GM21825 (cell line): ENCODE results near the gene SNX8.

Experiments
- ATAC-seq: cut with Tn5 transposase; IDR thresholded peaks from one replicate; pipeline ENCODE4 v1.9.1; 2021; ENCODE audit warnings: mild to moderate bottlenecking, moderate library complexity; ENCODE audit not compliant: unreplicated experiment

The SNX8 gene

DNA sequence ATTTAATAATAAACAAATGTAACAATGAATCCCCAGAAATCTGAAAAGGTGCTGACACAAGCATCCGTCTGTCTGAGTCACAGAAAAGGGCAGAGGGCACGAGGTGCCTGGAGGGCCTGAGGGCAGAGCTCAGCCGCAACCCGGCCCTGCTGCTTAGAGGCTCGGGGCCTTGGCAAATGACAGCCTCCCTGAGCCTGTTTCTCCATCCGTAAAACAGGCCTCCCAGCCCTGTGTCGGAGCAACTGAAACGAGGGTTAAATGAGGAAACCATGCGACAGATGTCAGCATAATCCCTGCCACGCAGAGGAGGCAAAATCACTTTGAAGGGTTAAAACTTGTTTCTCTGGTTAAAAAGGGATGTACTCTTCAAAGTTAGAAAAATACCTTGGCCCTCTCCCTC is 47.3 kb downstream of the SNX8 start:
- no peak for ATAC-seq

DNA sequence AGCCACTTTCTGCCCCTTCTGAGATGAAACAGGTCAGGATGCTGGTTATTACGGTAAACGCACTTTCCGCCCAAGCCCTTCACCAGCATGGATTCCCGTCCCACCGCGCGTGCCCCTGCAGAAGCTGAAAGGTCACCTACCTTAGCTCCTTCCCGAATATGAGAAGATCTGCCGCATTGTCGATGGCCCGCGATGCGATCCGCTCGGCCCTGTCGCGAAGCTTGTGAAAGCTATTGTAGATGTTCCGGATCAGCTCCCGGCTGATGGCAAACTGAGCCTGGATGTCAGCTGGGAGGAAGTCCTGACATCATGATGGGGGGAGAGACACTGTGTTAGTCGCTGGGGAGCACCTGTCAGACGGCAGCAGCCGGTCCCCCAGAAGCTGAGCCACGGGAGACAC is 50.1 kb downstream of the SNX8 start:
- ATAC-seq: no peak

DNA sequence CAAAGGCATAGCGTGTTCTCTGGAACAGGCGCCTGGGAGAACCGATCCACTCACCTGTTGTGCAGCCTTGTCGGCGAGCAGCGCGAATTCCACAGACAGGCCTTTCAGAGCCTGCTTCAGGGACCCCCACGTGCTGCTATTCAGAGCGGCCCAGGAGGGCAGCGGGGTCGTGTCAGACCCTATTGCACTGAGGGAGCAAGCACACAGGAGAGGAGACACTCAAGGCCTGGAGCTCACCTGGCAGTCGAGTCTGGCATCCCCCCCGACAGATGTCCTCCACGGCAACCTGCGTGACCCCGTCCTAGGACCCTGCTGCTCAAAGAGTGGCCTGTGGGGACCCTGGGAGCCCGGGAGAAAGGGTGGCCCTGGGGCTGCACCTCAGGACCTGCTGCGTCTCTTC is 51.1 kb downstream of the SNX8 start:
- no peak for ATAC-seq

DNA sequence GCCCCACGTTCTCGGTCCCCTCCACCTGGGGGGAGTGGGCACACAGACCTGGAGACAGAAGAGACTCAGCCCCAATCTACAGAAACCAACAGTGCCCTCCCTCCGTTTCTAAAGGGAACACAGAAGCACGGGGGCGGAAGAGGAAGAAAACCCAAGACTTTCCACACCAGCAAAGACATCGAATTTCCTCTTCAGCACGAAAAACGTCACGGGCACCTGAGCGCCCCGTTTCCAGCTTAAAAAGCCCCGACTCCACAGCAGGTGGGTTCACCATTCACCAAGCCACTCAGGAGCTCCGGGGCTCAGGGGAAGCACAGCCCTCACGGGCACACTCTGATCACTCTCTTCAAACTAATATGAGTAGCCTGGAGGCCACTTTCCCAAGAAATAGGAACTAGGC is 52.6 kb downstream of the SNX8 start:
- no peak for ATAC-seq

DNA sequence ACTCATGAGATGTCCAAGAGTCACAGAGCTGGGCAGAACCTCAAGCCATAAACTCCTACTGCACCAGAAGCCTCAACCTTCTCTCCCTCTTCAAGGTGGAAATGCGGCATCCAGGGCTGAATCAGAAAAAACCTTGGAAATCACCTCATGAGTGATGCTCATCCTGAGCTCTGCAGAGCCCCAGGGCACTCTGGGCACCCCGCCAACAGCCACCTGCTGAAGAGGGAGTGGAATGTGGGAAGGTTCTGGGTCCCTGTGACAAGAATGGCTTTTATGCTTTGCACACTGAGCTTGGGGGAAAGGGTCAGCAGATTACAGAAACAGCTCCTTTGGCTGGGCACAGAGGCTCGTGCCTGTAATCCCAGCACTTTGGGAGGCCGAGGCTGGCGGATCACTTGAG is 53.4 kb downstream of the SNX8 start:
- ATAC-seq: no peak

DNA sequence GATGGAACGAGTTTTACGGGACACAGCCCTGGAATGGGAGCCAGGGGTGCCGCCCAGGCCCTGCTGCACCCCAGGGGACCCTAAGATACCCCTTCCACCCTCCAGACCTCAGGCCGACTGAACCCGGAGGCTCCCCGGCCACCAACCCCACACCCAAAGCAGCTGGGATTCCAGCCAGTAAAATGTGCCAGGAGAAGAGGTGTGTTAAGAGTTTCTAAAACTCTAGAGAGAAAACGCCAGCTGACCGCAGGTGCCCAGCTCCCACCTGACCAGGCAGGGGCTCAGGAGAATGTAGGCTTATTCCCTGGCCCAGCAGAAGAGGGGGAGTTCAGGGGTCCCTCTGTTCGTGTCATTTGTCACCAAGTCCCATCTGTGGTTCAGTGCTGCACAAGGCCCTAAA is 54.8 kb downstream of the SNX8 start:
- ATAC-seq: no peak

DNA sequence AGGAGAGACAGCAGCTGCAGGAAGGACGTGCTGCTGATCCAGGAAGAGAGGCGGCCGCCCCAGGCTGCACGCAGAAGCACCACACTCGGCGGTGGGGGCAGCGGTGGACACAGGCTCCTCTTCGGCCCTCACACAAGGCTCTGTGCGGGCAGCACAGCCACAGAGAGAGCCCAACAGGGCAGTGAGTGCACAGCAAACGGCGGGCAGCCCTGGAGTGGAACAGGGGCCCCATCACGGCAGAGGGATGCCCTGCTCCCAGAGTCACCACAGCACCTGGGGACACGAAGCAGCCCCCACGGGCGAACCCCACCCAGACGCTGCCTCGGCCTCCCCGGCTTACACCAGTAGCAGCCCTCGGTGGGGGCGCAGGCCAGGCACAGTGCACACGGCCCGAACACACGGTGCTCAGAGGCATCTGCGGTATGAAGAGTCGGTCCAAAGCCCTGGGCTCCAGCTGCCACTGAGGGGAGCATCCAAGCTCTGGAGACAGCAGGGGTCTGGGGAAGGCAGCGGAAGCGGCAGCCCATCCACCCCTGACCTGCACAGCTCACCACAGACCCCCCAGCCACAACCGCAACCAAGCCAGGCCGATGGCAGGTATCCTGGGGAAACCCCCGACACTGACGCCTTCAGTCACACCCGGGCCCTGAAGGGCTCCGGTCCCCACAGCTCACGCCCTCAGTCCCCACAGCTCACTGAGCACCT is 55.4 kb downstream of the SNX8 start:
- peak; percentile 63 for ATAC-seq

DNA sequence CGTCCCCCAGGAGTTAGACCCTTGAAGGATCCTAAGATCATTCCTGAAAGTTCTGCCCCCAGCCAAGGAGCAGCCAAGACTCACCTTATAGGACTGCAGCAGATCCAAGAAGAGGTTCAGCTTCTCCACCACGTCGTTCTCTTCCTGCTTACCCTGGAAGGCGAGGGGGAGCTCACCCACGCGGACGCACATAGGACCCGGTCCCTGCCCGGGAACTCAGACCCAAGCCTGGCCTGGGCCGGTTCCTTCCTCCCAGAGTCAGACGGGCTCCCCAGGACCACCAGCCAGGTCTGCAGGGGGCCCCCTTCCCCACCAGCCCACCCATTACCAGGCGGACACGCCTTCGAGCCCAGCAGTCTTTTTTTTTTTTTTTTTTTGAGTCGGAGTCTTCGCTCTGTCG is 56.6 kb downstream of the SNX8 start:
- ATAC-seq: no peak

DNA sequence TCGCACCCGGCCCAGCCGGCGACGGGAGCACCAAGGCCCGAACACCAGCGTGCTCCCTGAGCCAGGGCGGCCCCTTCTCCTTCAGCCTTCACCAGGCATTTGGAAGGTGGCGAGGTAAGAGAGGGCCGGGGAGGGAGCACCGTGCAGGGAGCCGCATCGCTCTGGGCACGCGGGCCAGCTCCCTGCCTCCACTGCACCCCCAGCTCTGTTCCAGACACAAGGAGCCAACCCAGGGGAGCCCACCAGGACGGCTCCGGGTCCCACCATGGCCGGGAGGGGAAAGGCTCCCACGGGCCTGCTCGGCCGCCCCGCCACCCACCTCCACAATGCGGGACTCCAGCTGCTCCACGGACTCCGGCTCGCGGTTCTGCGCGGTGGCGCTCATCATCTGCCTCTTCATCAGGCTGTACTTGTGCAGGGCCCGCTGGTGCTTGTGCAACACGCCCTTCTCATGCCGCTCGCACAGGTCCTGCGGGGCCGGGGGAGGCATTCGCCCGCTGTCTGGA is 57.1 kb downstream of the SNX8 start:
- ATAC-seq: no peak

DNA sequence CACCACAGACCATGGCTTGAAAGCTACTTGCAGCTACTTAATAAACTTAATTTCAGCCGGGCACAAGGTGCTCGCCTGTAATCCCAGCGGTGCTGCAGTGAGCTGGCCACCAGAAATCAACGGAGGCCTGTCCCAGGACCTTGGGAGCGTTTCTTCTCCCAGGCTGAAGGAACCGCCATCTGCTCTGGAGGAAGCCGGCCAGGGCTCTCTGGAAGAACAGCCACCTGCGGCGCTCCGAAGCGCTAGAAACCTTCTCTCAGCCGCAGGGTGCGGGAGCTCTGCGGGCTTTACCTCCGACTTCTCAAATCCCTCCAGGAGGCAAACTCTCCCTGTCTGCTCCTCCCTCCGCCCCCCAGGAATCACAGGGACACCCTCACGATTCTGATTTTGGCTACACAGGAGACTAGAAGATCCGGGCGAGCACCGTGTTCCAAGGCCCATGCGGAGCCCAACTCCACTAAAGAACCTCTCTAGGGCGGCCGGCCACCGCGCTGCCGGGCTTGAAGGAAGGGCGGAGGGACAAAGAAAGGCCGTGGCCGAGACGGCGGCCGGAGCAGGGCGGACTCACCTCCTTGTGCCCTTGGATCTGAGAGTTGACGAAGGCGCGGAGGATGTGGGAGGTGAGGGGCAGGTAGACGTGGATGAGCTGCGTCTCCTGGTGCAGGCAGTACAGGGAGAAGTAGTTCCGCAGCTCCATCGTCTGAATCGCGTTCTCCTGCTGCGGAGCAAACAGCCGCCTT is 57.8 kb downstream of the SNX8 start:
- no peak for ATAC-seq

DNA sequence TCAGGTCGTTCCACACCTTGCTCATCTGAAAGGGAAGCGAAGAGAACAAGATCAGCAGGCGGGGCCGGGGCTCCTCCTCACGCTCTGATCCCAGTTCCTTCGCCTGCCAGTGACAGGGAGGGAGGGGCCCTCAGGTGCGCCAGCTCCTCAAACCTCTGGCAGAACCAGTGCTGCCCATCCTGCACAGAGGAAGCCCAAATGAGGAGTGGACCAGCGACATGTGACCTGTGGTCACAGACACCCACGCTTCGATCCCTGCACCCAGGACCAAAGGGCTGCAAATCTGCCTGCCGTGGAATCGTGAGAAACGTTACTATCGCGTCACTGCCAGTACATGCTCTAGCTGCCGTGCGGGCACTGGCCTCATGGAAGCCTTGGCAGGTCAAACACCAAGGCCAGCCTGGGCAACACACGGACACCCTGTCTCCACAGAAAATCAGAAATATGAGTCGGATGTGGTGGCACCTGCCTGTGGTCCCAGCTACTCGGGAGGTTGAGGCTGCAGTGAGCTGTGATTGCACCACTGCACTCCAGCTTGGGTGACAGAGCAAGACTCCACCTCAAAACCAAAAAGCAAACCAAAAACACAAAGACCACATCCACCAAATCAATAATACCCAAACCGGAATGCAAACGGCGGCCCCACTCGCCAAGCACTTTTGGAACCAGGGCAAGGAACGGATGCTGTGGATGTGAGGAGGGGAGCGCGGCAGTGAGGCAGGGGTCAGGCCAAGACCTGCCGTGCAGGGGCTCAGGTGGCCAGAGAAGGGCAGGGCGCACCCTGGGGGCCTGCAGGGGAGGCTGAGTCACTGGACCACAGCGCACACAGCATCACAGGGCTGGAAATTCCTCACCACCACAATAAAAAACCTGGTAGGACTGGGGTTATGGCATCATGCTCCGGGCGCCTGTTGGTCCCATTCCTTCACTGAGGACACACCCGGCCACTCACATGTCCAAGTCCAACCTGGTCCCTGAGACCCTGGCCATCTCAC is 58.8 kb downstream of the SNX8 start:
- ATAC-seq: no peak

DNA sequence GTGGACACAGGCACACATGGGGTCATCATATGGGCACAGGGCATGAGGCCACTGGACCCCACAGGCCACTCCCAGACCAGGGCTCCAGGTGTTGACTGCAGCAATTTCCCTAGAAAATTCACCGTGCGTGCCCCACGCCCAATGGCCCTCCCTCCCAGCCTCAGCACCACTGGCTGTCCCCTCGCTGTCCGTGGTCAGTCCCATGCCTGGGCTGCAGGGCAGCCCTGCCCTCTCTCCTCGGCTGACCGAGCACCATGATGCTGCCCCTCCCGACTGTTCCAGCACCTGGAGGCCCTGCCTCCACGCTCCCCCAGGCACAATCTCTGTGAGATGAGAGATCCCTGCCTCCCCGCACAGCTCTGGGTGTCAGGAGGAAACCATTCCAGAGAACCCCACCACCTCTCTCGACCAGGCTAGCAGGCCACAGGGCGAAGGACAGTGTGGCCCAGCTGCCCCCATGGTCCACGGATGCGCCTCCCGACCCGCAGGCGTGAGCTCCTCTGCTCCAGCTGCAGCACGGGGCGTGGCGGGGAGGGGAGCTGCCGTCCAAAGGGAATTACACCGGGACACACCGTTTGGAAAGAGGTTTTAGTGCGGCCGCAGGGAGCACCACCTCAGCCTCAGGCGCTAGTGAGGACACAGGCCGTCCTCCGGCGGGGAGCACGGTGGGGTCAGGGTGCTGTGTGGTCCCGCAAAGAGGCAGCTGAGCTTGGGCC is 59.7 kb downstream of the SNX8 start:
- no peak for ATAC-seq

DNA sequence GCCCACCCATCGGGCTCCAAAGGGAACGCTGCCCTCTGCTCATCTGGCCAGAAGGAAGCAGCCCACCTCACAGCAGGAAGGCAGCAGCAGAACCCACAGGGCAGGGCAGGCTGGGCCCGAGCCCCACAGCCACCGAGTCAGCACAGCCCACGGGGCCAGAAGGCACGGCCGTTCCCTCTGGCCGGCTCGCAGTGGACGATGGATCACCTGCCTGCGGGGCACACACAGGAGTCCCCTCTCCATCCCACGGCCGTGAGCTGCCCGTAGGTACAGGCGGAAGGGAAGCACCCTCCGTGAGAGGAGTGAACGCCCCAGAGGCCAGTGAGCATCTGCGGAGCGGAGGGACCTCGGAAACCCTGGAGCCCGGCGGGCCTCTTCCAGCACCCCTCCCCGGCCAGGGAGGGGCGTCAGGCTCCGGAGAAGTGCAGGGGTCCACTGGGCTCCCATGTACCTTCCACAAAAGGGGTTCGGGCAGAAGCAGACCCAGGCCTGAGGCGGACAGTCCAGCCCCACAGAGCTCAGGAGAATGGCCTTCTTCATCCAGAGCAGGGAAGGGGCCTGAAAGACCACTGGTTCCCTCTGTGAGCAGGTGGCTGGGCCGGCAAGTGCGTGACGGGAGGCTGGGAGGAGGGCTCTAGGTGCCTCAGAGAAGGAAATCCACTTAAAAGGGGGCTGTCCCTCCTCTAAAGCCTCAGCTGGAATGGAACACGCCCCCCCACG is 60.6 kb downstream of the SNX8 start:
- no peak for ATAC-seq

DNA sequence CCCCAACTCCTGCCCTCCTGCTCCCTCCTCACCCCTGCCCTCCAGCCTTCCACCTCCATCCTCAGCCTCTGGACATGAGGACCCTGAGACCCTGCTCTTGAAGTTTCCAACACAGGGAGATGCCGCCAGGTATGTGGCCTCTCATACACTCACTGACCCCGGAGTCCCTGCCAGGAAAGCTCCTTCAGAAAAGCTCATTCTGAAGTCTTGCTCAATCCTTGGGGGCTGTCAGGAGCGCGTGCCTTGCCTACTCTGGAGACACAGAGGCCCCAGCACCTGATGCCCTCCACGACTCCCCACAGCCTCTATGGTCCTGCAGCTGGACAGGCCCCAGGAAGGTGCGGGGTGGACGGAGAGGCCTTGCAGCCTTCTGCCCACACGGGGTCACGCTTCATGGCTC is 61.2 kb downstream of the SNX8 start:
- no peak for ATAC-seq

DNA sequence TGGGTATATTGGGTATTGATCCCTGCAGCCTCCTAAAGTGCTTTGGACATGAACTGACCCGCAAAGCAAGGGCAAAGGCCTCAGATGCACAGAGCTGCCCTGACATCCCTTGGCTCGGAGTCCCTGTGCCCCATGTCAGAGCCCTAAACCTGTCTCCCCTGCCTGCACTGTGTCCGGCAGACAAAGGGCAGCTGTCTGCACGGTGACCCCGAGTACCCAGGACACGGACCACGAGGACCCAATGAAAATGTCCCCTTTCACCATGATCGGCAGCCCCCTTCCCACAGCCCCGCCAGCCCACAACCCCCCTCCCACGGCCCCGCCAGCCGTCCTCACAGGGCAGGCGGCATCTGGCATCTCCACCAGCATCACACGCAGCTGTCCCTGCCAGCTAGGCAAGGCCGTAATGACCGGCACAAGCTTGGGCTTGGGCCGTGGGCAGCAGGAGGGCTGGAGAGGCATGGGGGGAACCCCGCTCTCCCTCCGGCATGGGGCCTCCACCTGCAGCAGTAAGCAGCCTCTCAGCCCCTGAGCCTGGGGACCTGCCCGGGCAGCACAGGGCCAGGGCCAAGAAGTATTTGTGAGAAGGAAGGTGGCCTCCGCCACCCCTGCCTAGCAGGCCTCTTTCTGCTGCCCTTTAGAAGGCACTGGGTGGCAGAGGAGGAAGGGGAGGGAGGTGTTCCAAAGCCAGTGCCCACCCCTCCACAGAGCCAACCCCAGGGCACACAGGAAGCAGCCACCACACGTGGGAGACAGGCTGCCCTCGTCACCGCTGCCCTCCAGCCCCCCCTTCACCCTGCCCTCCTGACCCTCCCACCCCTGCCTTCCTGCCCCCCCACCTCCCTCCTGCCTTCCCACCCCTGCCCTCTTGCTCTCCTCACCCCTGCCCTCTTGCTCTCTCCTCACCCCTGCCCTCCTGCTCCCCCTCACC is 62.1 kb downstream of the SNX8 start:
- ATAC-seq: no peak

DNA sequence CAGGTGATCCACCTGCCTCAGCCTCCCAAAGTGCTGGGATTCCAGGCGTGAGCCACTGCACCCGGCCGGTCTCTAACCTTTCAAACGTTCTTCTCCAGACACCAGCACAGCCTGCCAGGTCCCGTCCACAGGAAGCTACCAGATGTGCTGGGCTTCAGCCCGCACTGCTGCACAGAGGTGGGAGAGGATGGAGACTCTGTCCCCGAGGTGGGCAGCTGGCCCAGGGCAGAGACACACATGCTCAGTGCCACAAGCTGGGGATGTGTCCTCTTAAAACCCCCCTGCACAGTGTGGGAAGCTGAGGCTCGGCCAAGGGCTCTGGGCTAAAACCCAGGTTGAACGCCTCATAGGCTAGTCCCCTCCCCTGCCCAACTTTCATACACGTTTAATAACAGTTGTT is 62.9 kb downstream of the SNX8 start:
- no peak for ATAC-seq

DNA sequence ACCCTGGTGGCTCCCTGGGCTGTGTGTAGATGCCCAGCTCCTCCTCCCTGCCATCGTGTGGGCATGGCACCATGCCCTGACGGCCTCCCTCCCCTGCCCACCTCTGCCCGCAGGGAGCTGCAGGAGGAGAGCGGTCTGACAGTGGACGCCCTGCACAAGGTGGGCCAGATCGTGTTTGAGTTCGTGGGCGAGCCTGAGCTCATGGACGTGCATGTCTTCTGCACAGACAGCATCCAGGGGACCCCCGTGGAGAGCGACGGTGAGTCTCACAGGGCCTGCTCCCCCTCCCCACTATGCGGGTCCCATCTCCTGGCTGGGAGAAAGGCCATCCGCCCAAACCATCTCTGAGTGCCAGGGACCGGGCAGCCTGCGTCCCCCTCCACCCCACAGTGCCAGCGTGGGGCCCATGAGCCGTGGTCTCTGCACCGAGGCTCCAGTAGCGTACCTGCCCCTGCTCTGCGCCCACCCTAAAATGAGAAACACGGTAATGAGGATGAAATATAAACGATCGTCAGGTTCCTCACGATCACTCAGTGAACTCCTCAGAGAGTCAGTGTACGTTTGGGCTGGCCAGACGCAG is 64.4 kb downstream of the SNX8 start:
- no peak for ATAC-seq

DNA sequence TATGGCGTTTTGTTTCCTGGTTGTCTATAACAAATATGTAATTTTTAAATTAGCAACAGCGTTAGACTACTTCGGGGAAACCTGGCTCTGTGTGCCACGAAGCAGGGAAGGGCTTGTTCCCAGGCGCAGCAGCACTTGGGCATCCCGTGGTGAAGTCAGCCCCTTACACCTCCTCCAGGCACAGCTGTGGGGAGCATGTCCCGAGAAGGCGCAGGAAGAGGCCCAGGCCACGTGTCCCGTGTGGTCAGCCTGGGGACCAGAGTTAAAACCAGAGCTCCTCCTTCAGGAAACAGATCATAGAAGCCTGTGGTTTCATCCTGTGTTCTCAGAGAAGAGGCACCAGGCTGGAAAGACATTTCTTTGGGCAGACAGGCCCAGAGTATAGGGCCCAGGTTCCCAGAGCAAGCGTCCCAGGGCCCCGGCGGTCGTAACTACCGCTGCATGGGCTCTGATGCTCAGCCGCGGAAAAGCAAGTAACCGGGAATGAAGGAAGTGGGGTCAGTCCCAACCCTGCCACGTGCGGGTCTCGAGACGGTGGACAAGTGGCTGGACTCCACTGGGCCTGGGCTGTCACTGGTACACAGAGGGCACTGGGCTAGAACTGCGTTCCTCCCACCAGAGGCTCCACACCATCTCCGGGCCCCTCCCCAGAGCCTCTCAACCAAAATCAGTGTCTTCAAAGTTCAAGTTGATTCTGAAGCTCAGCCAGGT is 65.1 kb downstream of the SNX8 start:
- ATAC-seq: peak; percentile 55
